Vagina (tissue), 2 donors: Measurements from ENCODE around the gene RASSF8. TPM values are rescaled to one million over a fixed set of nuclear protein-coding genes. Genes with fewer than 3 reads are reported as not detected.

Experiments used
- DNase-seq, 2 donors: peaks; one replicate each; pipeline ENCODE4 v3.0.0-alpha.2; 2017; ENCODE audit errors: extremely low spot score in 2 of 2
- H3K27ac ChIP-seq: fragments of 200-600 bp; sonication (generic); one replicate; pipeline ENCODE4 v1.5.1; 2019
- H3K27me3 ChIP-seq: fragments of 200-600 bp; sonication (generic); one replicate; pipeline ENCODE4 v1.5.1; 2019
- H3K36me3 ChIP-seq, 2 donors: fragments of 200-600 bp; sonication (generic); one replicate each; pipeline ENCODE4 v1.5.1; 2017 to 2019
- H3K4me1 ChIP-seq: fragments of 200-600 bp; sonication (generic); one replicate; pipeline ENCODE4 v1.5.1; 2019
- H3K4me3 ChIP-seq, 2 donors: fragments of 200-600 bp; sonication (generic); 1 replicate in 1 of 2; 2 replicates in 1 of 2; pipeline ENCODE4 v1.5.1; 2016 to 2019
- H3K9me3 ChIP-seq: fragments of 200-600 bp; sonication (generic); one replicate; pipeline ENCODE4 v1.5.1; 2019
- CTCF ChIP-seq, 3 experiments: fragments of 450-650 bp in 2 of 3; fragments of 200-600 bp in 1 of 3; sonication (generic) in 1 of 3; IDR thresholded peaks; one replicate each; pipeline ENCODE4 v1.5.1; 2017 to 2019; ENCODE audit warnings: antibody characterized with exemption in 3 of 3, mild to moderate bottlenecking in 2 of 3, moderate library complexity in 2 of 3
- POLR2A ChIP-seq, 2 donors: fragments of 450-650 bp; IDR thresholded peaks; one replicate each; pipeline ENCODE4 v1.6.1; 2017; ENCODE audit warnings: antibody characterized with exemption in 2 of 2, mild to moderate bottlenecking in 2 of 2, moderate library complexity in 2 of 2
- POLR2AphosphoS5 ChIP-seq, 2 donors: sonication (generic); formaldehyde crosslinking; IDR thresholded peaks; one replicate each; pipeline ENCODE4 v1.9.0; 2017; ENCODE audit warnings: antibody characterized with exemption in 2 of 2, mild to moderate bottlenecking in 2 of 2, low read depth in 1 of 2; ENCODE audit not compliant: insufficient read depth in 1 of 2
- intact Hi-C: fragments of 100-400 bp; cut with DNase I; formaldehyde crosslinking; loops from one replicate; pipeline ENCODE4 v1.15.1; 2023
- total RNA-seq: library from RNA; depleted of rRNA; stranded (reverse); fragments of >200 nt; gene quantifications from one replicate; pipeline ENCODE4 v1.2.3, GENCODE V29; 2016

The RASSF8 gene
- total RNA-seq, 1 donor from 2014 or later: 68.5 TPM

- intact Hi-C loops: no loop called here
- no peaks in the 10 kb centered on the region for H3K27me3 ChIP-seq
- no peaks in the 10 kb centered on the region for H3K36me3 ChIP-seq
- no peak overlapping the region for H3K27ac ChIP-seq
- no peak for DNase-seq
- TF ChIP-seq CTCF (IDR thresholded peaks at IDR 0.05): no peak
- TF ChIP-seq POLR2A (IDR thresholded peaks at IDR 0.05): no peak
- TF ChIP-seq POLR2AphosphoS5 (IDR thresholded peaks at IDR 0.05; ENCODE audit: insufficient read depth in 1 of 2, low read depth in 1 of 2): no peak
- no peaks in the 10 kb centered on the region for H3K4me1 ChIP-seq
- H3K9me3 ChIP-seq: no peaks in the 10 kb centered on the region
- H3K4me3 ChIP-seq: no peak overlapping the region
Observed at GRCh38 chr12:26077915-26078702, 119.6 kb downstream of the RASSF8 start.

DNA sequence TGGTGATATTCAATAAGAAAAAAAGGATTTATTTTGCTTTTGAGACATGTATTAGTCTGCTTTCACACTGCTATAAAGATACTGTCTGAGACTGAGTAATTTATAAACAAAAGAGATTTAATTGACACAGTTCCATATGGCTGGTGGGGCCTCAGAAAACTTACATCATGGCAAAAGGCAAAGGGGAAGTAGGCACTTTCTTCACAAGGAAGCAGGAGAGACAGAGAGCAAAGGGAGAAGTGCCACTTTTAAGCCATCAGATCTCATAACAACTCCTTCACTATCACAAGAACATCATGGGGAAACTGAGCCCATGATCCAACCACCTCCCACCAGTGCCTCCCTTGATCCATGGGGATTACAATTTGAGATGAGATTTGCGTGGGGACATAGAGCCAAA is 122.4 kb downstream of the RASSF8 start:
- TF ChIP-seq POLR2AphosphoS5 (IDR thresholded peaks at IDR 0.05; ENCODE audit: insufficient read depth in 1 of 2, low read depth in 1 of 2) (no peak), CTCF (IDR thresholded peaks at IDR 0.05) (no peak), POLR2A (IDR thresholded peaks at IDR 0.05) (no peak)
- intact Hi-C loops: no loop called here
- H3K9me3 ChIP-seq: no peaks in the 10 kb centered on the region
- no peaks in the 10 kb centered on the region for H3K36me3 ChIP-seq
- no peaks in the 10 kb centered on the region for H3K4me1 ChIP-seq
- DNase-seq: no peak
- no peak overlapping the region for H3K4me3 ChIP-seq
- no peak overlapping the region for H3K27ac ChIP-seq
- H3K27me3 ChIP-seq: no peaks in the 10 kb centered on the region

DNA sequence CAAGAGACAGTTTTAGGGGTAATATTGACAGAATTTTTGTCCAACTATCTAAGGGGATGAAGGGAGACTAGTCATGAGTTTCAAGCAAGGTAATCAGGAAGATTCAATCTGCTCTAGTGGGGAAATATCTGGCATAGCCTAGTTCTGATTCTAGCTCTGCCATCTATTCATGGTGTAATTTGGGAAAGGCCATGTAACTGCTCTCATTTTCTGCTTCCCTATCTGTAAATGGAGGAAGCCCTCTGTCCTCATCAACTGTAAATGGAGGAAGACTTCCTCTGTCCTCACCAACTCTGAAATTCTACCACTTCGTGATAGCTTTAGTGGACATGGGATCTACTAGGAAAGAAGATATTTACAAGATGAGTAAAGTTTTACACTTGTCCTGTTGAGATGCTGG is 128.5 kb downstream of the RASSF8 start:
- no peak overlapping the region for H3K4me3 ChIP-seq
- TF ChIP-seq POLR2AphosphoS5 (IDR thresholded peaks at IDR 0.05; ENCODE audit: insufficient read depth in 1 of 2, low read depth in 1 of 2): no peak
- TF ChIP-seq CTCF (IDR thresholded peaks at IDR 0.05): no peak
- no peak for TF ChIP-seq POLR2A (IDR thresholded peaks at IDR 0.05)
- intact Hi-C loops: no loop called here
- H3K36me3 ChIP-seq: no peaks in the 10 kb centered on the region
- no peaks in the 10 kb centered on the region for H3K4me1 ChIP-seq
- no peak for DNase-seq
- no peaks in the 10 kb centered on the region for H3K27me3 ChIP-seq
- H3K9me3 ChIP-seq: no peaks in the 10 kb centered on the region
- no peak overlapping the region for H3K27ac ChIP-seq

- no peak for DNase-seq
- Histone ChIP-seq H3K27me3 (no peaks in the 10 kb centered on the region), H3K4me3 (no peak overlapping the region), H3K4me1 (no peaks in the 10 kb centered on the region), H3K9me3 (no peaks in the 10 kb centered on the region), H3K27ac (no peak overlapping the region), H3K36me3 (no peaks in the 10 kb centered on the region)
- intact Hi-C loops: no loop called here
- TF ChIP-seq POLR2AphosphoS5 (IDR thresholded peaks at IDR 0.05; ENCODE audit: insufficient read depth in 1 of 2, low read depth in 1 of 2) (no peak), POLR2A (IDR thresholded peaks at IDR 0.05) (no peak), CTCF (IDR thresholded peaks at IDR 0.05) (no peak)
Observed at GRCh38 chr12:26088998-26089397, 130.5 kb downstream of the RASSF8 start.

GRCh38 chr12:26090836-26091510 is 132.5 kb downstream of the RASSF8 start:
- no peak for DNase-seq
- intact Hi-C loops: loop anchor here (10.0 kb wide), 1 partner anchor 564 kb away; no protein-coding TSS in a partner anchor
- TF ChIP-seq POLR2AphosphoS5 (IDR thresholded peaks at IDR 0.05; ENCODE audit: insufficient read depth in 1 of 2, low read depth in 1 of 2): no peak
- no peak for TF ChIP-seq CTCF (IDR thresholded peaks at IDR 0.05)
- no peak for TF ChIP-seq POLR2A (IDR thresholded peaks at IDR 0.05)
- Histone ChIP-seq H3K27me3 (no peaks in the 10 kb centered on the region), H3K4me1 (no peaks in the 10 kb centered on the region), H3K27ac (no peak overlapping the region), H3K4me3 (no peak overlapping the region), H3K36me3 (no peaks in the 10 kb centered on the region), H3K9me3 (no peaks in the 10 kb centered on the region)
